GM21619 (cell line): ENCODE data around the gene TRIM62.
"Not testable (repeated sequence)": the region's sequence is repeated elsewhere in the genome, so short reads cannot be mapped to it uniquely, and the experiment has no call there.

Experiments
- ATAC-seq: cut with Tn5 transposase; IDR thresholded peaks from one replicate; pipeline ENCODE4 v1.9.1; 2021; ENCODE audit not compliant: unreplicated experiment

The TRIM62 gene

DNA sequence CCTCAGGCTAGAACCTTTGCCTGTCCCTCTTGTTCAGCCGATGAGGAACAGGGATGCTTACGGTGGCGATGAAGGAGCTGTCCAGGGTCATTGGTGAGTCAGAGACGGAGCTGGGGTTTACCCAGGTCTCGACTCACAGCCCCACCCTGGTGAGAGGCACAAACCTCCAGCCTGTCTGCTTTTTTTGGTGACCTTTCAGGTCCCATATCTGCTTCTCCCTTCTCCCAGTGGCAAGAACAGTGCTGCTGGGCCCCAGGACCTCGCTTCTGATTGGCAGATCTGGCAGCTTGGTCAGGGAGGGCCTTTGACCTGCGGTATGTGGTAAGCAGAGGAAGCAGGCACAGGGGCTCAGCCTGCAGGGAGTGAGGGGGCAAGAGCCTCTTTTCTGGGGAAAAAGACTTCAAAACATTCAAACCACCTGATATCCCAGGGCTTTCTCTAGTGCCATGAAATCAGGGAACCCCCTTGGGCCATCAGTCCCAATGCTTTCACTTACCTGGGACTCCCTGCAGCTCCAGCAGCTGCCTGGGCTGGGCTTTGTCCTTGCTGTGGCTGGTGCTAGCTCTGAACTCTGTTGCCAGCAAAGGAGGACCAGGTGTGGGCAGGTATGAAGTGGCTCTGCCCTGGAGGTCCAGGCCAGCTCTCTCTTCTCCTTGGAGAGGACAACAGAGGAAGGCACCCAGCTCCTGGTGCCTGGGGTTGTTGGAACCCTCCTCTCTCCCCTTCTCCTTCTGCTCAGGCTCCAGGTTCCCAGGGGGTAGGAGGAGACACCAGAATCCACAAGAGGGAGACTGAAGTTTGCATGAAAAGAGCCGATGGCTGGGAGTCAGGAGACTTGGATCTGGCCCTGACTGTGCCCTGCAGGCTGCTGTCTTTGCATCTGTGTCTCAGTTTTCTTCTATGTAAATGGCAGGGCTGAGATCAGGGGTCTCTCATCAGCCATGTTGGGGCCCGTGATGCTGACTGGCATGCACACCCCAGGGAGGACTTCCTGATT, 41.4 kb downstream of the TRIM62 start:
- no peak for ATAC-seq

DNA sequence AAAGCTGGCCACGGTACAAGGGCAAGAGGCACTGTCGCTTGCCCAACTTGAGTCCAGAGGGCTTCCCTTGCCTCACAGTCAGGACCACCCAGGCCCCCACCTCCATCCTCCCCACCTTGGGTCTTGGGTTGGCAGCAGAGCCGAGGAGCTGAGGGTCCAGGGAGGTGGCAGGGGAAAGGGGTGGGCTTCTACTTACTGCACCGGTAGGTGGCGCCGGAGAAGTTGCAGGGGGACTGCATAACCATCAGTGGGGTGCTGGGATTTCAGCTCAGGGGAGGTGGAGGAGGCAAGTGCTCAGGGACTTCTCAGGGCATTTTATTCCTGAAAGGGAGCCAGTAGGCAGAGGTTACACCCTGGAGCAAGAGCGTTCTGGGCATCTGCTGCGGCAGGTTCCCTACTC, 44.0 kb downstream of the TRIM62 start:
- ATAC-seq = no peak

DNA sequence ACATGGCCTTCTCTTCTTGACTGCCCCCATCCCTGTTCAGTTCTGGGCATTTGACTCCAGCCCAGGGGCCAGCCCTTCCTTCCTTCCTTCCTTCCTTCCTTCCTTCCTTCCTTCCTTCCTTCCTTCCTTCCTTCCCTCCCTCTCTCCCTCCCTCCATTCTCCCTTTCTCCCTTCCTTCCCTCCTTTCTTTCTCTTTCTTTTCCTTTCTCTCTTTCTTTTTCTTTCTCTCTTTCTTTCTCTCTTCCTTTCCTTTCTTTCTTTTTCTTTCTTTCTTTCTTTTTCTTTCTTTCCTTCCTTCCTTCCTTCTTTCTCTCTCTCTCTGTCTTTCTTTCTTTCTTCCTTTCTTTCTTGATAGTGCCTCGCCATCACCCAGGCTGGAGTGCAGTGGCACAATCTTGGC, 45.8 kb downstream of the TRIM62 start:
- ATAC-seq = not testable (repeated sequence)

DNA sequence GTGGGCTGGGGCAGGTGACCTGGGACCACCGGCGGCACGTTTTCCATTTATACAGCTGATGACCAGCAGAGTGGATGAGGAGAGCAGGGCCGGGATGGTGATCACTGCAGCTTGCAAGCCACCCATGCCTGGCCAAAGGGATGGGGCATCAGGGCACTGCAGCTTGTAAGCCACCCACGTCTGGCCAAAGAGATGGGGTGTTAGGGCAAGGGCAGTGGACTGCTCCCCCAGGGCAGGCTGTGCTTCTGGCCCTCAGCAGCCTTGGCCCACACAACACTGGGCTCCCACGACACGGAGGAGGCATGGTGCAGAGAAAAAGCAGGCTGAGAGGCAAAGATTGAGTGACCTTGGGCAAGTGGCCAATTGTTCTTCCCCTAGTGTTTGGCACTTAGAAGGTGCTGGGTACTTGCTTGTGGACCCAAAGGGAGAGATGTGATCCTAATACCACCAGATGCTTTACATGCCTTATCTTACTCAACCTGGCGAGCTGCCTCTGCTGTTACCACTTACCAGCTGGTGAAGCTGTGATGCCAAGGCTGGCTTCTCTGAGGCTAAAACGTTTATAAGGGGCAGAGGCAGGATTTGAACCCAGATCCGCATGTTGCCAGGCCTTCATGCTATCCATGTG, 48.3 kb downstream of the TRIM62 start:
- ATAC-seq = no peak

DNA sequence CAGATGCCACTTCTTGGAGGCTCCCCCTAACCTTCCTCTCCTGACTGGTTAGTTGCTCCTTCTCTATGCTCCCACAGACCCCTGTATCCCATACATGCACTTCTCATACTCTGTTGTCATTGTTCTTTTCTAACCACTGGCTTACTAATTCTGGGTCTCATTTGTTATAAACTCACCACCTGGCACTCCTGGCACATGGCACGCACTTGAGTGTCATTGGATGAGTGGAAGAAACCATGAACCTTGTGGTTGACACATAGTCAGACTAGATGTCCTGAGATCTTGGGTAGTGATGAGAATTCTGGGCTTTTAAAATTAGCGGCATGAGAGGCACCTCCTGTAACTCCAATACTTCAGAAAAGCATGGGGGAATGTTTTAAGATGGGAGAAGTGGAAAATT, 49.3 kb downstream of the TRIM62 start:
- no peak for ATAC-seq

DNA sequence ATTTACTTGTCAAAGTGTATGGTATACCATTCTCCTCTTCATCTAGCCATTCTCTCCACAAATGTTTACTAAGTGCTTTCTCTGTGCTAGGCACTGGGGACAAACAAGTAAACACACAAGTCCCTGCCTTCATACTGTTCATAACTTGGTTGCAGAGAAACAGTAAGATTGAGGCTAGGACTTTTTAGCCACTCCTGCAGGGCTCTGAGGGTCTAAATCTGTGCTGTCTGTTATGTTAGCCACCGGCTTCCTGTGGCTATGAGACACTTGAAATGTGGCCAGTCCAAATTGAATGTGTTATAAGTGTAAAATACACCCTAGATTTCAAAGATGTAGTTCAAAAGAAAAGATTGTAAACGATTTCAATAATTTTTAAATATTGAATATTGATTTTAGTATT, 50.7 kb downstream of the TRIM62 start:
- ATAC-seq = no peak

DNA sequence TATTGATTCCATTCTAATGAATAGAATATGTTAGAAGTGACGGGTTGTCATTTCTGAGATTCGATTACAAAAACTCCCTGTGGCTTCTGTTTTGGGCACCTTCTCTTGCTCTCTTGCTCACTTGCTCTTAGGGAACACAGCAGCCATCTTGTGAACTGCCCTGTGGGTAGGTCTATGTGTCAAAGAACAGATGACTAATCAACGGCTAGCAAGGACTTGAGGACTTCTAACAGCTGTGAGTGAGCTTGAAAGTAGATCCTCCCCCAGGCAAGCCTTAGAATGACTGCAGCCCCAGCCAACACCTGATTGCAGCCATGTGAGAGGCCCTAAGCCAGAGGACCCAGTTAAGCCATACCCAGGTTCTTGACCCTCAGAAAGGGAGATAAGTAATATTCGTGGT, 51.5 kb downstream of the TRIM62 start:
- ATAC-seq = no peak

DNA sequence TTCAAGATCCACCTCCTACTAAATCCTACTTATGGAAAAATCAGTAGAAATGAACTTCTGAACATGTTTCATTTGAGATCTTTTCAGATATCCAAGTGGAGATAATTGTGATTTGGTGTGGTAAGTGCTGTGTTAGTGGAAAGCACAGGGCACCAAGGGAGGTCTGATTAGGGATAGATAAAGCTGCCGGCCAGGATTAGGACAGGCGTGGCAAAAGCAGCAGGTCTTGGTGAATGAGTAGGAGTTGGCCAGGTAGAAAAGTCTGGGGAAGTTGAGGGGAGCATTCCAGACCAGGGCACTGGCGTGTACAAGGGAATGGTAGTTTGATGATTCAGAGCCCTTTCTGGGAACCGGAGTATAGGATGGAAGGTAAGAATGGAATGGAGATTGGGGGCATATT, 53.1 kb downstream of the TRIM62 start:
- ATAC-seq = no peak

DNA sequence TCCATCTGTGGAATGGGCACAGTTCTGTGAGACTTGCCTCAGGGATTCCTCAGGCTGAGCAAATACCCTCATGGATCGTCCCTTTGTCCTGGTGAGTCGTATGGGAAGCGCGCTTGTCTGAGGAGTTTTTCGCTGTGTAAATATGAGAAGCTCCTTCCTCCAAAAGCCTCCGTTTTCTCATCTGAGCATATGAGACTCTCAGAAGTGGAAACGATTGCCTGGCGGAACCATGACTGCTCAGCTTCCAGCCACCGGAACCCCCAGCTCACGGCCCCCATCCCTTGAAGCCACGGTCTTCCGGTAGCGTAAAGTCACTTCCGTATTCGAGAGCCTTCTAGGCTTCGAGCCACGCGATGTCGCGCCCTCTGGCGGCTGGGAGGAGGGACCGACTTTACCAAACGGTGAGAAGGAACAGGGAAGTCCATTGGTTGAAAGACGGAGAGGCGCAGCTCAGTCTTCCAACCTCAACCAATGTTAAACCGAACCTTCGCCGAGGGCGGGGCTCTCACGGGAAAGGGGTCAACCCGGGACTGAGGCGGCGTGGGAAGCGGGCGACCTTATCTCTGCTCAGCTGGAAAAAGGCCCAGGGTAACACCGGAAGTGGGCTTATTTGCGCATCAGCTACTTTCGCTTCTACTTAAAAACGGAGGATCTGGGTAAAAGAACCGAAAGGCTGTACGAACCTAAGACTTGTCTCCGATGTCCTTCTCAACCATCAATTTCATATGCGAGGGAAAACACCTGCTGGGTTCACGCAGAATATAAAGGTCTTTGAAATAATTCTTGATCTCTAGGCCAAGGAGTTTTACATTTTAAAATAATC, 54.6 kb downstream of the TRIM62 start:
- ATAC-seq = peak; percentile 94

DNA sequence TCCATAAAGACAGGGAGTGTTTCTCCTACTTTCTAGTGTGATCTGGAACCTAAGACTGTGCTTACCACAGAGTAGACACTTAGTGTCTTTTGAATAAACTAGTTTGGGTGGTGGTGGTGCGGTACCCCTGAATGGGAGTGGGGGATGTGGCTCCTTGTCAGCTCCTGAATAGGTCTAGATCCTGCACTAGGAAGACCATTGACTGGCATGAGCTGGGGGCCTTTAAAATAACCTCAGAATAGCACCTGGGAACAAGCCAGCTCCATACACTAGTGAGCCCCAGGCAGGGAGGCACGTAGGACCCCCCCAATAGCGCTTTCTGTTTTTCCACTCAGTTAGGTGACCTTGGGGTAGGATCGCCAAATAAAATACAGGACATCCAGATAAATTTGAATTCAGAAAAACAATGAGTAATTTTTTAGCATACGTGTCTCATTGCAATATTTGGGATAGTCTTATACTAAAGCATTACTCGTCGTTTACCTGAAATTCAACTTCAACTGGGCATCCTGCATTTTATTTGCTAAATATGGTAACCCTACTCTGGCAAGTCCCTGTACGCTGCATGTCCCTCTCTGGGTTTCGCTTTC, 55.3 kb downstream of the TRIM62 start:
- ATAC-seq = no peak

DNA sequence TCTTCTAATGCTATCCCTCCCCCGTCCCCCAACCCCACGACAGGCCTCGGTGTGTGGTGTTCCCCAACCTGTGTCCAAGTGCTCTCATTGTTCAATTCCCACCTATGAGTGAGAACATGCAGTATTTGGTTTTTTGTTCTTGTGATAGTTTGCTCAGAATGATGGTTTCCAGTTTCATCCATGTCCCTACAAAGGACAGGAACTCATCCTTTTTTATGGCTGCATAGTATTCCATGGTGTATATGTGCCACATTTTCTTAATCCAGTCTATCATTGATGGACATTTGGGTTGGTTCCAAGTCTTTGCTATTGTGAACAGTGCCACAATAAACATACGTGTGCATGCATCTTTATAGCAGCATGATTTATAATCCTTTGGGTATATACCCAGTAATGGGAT, 57.2 kb downstream of the TRIM62 start:
- not testable (repeated sequence) for ATAC-seq

DNA sequence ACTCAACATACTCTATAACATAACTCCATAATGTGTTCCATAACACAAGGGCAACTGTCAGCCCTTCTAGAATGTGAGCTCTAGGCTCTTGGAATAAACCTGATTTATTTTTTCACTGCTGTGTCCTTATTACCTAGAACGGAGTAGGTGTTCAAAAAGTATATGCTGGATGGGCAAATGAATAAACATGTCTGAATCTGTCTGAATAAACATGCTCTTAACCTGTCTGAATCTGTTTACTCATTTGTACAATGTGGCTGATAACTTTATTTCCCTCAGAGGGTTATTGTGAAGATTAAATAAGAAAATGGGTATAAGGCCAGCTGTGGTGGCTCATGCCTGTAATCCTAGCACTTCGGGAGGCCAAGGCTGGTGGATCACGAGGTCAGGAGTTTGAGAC, 58.6 kb downstream of the TRIM62 start:
- no peak for ATAC-seq

DNA sequence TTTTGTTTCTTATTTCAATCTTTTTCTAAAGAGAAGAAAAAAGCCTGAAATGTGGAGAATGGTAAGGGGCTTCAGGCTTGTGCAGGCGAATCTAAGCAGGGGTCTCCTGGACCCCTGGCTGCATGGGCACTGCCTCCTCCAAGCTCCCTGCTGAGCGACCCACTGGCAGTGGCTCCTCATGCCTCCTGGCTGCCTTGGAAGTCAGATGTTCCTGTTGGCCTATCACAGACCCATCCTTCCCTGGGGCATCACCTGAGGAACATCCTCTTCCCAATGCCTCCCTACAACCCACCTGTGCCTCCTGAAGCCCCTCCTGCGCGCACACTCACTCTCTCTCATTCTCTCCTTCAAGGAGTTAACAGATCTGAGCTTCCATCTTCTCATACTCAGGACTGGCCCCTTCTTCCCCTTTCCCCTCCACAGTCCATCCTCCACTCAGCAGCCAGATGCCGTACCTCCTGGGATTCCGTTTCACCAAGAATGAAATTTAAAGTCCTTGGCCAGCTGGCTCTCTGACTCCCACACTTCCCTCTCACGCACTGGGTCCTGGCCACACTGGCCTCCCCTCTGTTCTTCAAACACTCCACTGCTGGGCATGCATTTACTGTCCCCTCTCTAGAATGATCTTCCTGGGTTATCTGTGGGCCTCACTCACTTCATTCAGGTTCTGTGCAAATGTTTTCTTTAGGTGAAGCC, 59.2 kb downstream of the TRIM62 start:
- ATAC-seq = no peak

DNA sequence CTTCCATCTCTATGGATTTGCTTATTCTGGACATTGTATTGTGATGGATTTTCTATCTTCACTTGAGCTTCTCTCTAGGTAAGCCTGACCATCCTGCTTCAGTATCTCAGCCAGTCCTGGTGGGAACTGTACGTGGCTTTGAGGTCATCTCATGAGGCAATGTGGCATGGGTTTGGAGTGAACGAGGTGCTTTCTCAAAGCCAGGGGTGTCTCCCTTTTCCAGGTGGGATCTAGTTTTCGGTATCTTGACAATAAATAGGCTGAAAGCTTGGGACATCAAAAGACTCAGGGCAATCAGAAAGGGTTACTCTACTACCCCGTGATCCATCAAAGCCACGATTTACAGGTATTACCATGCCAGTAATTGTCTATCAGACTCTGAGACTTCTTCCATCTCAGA, 60.1 kb downstream of the TRIM62 start:
- ATAC-seq = no peak

DNA sequence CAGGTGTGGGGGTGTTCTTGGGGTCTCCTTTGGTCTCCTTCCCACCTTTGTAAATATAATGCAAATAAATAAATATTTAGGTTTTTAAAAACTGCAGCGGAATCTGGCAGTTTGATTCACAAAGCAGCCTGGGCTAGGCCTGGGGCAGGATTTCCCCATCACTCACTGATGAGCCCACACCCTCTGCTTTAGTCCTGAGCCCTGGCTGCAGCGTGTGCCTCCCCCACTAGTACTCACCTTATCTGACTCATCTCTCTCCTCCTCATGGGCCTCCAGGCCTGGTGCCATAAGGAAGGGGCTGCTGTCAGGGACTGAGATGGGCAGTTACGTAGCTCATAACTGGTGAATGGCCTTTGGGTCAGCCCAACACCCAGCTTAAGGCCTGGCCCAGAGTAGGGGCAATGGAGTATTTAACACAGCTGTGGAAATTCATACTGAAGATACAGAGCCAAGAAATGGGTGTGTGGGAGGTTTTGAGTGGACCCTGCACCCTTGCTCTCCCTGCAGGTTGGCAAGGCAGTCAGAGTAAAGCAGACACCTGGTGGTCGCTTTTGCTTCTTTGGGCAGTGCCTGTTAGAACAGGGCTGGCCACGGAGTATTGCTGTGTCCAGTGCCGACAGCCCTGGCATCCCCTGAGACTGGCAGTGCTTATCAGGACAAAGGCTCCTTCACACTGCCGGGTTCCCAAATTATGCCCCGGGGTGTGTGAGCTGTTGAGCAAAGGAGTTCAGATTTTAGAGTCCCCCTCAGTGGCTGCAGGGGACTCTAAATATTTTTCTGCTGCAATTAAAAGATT, 61.2 kb downstream of the TRIM62 start:
- ATAC-seq = no peak

DNA sequence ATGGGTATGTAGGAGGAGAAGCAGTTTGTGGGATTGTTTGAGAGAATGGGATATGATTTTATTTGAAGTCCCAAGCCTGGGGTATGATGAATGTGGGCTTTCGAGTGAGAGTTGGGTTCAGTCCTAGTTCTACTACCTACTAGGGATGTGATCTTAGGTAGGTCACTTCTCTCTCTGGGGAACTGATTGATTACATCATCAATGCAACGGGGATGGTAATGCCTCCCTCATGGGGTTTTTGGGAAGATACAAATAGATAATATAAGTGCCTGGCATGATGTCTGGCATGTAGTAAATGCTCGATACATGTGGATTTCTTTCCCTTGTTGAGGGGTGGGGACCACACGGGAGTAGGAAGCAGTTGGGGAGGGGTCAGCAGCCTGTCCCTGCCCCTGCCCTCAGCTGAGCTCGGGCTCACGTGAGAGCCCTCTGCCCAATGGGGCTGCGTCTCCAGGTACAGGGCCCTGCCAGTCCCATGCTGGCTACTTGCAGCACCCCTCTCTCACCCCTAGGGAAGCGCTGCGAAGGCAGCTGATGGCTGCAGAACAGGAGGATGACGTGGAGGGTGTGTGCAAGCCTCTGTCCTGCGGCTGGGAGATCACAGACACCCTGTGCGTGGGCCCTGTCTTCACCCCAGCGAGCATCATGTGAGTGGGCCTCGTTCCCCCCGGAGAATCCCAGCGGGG, 62.2 kb downstream of the TRIM62 start:
- no peak for ATAC-seq

DNA sequence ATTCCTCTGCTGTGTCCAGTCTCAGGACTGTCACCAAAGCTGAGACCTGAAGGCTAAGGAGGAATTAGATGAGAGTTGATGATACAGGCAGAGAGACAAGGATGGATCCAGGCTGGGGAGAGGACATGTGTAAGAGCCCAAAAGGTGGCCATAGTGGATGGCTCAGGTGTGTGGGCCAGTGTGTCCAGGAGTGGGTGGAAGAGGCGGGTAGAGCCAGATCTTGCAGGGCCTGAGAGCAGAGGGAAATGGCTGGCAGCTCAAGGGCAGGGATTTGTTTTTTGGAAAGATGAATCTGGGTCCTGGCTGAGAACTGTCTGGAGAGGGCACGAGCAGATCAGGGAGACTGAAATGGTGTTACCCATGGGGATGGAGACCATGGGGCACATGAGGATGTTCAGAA, 62.8 kb downstream of the TRIM62 start:
- no peak for ATAC-seq

DNA sequence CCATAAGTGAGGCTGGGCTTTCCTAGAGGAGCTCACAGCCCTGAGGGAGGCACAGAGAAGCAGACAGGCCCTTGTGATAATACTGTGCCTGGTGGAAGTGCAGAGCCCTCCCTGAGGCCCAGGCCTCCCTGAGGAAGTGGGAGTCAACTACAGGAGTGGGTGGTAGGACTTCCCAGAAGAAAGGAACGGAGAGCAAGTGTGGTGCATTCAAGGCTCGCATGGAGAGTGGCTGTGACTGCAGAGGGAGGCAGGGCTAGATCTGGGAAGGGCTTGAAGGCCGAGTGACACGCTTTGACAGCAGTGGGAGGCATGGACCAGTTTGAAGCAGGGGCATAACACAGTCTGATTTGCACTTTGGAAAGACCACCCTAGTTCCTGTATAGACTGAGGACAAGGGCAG, 63.6 kb downstream of the TRIM62 start:
- no peak for ATAC-seq

DNA sequence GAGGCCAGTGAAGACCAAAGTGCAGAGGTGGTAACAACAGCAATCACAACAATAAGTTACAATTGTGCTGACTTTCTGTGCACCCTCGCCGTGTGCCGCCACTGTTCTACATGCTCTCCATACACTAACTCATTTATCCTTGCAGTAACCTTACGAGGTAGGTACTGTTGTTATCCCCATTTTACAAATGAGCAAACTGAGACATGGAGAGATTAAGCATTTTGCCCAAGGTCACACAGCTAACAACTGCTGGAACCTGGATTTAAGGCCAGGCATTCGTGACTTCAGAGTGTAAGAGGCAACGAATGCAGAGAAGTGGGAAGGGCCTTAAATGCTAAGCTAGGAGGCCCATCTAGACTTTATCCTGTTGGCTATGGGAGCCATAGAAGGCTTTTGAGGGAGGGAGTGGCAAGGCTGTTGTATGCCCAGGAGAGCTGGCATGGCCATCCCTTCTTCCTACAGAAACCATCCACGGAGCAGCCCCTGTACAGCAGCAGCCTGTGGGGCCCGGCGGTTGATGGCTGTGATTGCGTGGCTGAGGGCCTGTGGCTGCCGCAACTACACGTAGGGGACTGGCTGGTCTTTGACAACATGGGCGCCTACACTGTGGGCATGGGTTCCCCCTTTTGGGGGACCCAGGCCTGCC, 64.3 kb downstream of the TRIM62 start:
- ATAC-seq = no peak
